Thymus (tissue), 11 donors: Measurements from ENCODE around the gene MPZL1. TPM values are rescaled to one million over a fixed set of nuclear protein-coding genes. Genes with fewer than 3 reads are reported as not detected.

ENCODE experiments used
- DNase-seq, 9 donors: peaks; one replicate each; pipeline ENCODE4 v3.0.0-alpha.2; 2013; ENCODE audit warnings: low spot score in 9 of 9, low read depth in 6 of 9, missing footprints in 1 of 9
- H3K27ac ChIP-seq, 2 donors: one replicate each; pipeline ENCODE4 v1.5.1; 2013; ENCODE audit warnings: control low read depth in 1 of 2, low read depth in 1 of 2, low read length in 1 of 2, mild to moderate bottlenecking in 1 of 2, moderate library complexity in 1 of 2
- H3K27me3 ChIP-seq, 2 donors: one replicate each; pipeline ENCODE4 v1.5.1; 2013; ENCODE audit warnings: low read length in 1 of 2; ENCODE audit not compliant: control insufficient read depth in 2 of 2, insufficient read depth in 1 of 2
- H3K36me3 ChIP-seq, 2 donors: one replicate each; pipeline ENCODE4 v1.5.1; 2013; ENCODE audit warnings: low read length in 1 of 2, mild to moderate bottlenecking in 1 of 2, moderate library complexity in 1 of 2; ENCODE audit not compliant: control insufficient read depth in 2 of 2, insufficient read depth in 2 of 2
- H3K4me1 ChIP-seq, 2 donors: one replicate each; pipeline ENCODE4 v1.5.1; 2013; ENCODE audit warnings: low read length in 2 of 2; ENCODE audit not compliant: control insufficient read depth in 2 of 2, insufficient read depth in 2 of 2
- H3K4me3 ChIP-seq, 2 donors: one replicate each; pipeline ENCODE4 v1.5.1; 2013; ENCODE audit warnings: low read length in 2 of 2, control low read depth in 1 of 2, mild to moderate bottlenecking in 1 of 2
- H3K9me3 ChIP-seq, 2 donors: one replicate each; pipeline ENCODE4 v1.5.1; 2013; ENCODE audit warnings: low read length in 1 of 2, mild to moderate bottlenecking in 1 of 2; ENCODE audit not compliant: control insufficient read depth in 2 of 2, insufficient read depth in 1 of 2
- WGBS: extraction: QIAGEN DNeasy Blood & Tissue Kit; methylation state at CpG from one replicate; pipeline ENCODE4 v1.1.7; 2013; 5-methylcytosine and 5-hydroxymethylcytosine counted together
- polyA plus RNA-seq: library from polyadenylated mRNA; stranded (reverse); fragments of 200-250 nt; gene quantifications from one replicate; pipeline ENCODE4 v1.2.3, GENCODE V29; 2013
- total RNA-seq: library from RNA; stranded (reverse); fragments of 120-200 nt; gene quantifications from one replicate; pipeline ENCODE4 v1.2.4, GENCODE V29; 2013
- donor health status: healthy.

MPZL1 gene
- total and polyA plus RNA-seq, 2 donors: 23.4 to 26.0 TPM

DNA sequence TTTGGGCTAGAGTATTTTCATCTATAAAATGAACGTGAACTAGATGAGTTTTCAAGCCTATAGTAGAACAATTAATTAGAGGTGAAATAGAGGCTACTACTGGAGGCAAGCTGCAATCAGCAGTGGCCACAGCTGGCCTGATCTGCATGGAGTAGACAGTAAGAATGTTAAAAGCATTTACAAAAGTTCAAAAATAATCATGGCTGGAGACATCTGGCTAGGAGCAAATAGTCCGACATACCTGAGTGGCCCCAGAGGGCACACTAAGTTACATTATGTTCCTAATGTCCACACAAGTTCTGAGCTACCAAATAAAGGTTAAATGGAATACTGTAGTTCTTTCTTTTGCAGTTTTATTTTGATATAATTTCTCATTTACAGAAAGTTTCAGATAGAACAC is 28.0 kb downstream of the MPZL1 start:
- Histone ChIP-seq H3K36me3 (no peaks in the 10 kb centered on the region), H3K4me3 (no peak overlapping the region), H3K4me1 (peaks cover 2 to 10% of the 10 kb centered on the region in 2 donors), H3K9me3 (no peaks in the 10 kb centered on the region), H3K27ac (no peak overlapping the region), H3K27me3 (no peaks in the 10 kb centered on the region)
- WGBS: 95% methylated on average over 2 of the region's 2 CpGs
- DNase-seq: no peak

DNA sequence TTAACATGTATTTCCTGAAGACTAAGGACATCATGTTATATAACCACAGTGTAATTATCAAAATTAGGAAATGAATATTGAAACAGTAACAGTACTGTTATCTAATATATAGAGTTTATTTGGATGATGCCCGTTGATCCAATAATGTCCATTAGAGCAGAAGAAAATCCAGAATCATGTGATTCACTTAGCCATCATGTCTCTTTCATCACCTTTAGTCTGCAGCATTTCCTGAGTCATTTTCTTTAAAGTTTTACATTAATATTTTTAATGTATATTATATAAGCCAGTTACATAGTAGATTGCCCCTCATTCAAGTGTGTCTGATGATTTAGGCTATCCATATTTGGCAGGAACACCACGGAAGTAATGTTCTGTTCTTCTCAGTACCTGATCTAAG is 28.9 kb downstream of the MPZL1 start:
- H3K36me3 ChIP-seq: no peaks in the 10 kb centered on the region
- WGBS: 99% methylated on average over 2 of the region's 2 CpGs

DNA sequence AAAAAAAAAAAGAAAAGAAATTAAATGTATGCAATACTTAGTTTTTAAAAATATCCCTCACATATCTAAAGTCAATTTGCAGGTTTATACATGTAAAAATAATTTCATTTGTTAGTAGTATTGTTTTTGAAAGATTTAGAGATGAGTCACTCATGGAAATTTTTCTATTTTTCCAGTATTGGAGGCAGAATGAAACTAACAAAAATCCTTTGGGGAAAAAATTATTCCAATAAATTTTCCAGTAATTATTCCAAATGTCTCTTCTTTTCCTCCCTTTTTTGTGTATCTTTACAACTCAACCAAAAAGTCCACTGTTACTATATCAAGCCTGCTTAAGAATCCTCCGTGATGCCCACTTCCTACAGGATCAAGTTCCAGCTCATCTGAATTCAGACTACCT is 29.9 kb downstream of the MPZL1 start:
- H3K27ac ChIP-seq: no peak overlapping the region
- peaks cover 2 to 10% of the 10 kb centered on the region in 2 donors for H3K4me1 ChIP-seq
- H3K4me3 ChIP-seq: no peak overlapping the region
- no peaks in the 10 kb centered on the region for H3K36me3 ChIP-seq
- 96% methylated on average over 1 of the region's 1 CpG for WGBS
- no peaks in the 10 kb centered on the region for H3K27me3 ChIP-seq
- no peaks in the 10 kb centered on the region for H3K9me3 ChIP-seq
- DNase-seq: no peak

More for the DNA sequence above, 28.9 kb downstream of the MPZL1 start:
- Histone ChIP-seq H3K27ac (no peak overlapping the region), H3K4me3 (no peak overlapping the region), H3K4me1 (peaks cover 2 to 10% of the 10 kb centered on the region in 2 donors), H3K9me3 (no peaks in the 10 kb centered on the region), H3K27me3 (no peaks in the 10 kb centered on the region)
- no peak for DNase-seq

DNA sequence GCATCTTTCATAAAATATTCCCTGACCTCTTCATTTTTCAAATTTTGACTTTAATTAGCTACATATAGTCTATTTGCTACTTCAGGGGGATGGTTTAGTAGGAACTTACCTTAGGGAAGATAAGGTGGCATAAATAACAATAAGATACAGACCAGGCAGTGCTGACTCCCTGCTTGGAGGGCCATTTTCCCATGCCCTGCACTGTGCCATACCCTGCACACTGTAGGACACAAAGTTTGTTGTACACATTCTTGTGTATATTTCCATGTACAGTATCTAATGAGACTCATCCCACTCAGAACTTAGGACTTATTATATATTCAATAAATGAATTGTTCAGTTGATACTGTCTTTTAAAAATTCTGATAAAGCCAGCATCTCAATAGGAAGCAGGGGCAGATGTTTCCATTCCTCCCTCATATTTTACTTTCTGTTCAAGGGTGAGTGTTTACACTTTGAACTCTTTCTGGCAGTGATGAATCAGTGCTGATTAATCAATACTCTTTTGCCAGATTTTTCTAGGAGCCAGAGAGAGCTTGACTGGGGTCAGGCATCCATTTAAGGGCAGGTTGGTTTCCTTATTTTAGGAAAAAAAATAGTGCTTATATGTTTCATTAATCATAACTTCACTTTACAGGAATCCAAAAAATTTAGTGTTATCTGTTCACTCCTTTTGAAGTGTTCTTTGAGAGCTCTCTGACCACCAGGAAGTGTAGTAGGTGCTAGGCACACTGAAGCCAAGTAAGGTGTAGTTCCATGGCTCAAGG is 30.6 kb downstream of the MPZL1 start:
- H3K27ac ChIP-seq: peak overlapping the region; percentile 50 to 66
- H3K4me1 ChIP-seq: peaks cover 2 to 13% of the 10 kb centered on the region in 2 donors
- DNase-seq: peak in 1 of 9 donors; percentile 4
- H3K36me3 ChIP-seq: no peaks in the 10 kb centered on the region
- no peak overlapping the region for H3K4me3 ChIP-seq
- H3K9me3 ChIP-seq: no peaks in the 10 kb centered on the region
- H3K27me3 ChIP-seq: no peaks in the 10 kb centered on the region

DNA sequence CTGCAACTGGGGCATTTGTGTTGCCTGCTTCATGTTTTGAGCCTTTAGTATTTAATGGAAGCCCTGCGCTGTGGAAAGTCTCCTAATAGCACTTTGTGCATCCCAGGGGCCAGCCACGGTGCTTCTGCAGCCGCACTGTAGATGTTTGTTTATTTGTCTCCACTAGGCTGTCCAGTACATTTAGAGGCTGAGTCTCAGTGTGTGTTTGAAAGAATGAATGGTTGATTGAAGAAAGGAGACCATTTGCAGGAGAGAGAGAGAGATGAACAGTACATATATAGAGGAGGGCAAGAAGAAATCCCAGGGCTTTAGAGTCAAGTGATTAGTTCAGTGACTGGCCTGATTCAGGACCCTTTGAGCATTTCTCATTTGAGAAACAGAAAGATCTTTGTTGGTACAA is 33.9 kb downstream of the MPZL1 start:
- Histone ChIP-seq H3K27ac (no peak overlapping the region), H3K36me3 (no peaks in the 10 kb centered on the region), H3K4me1 (peaks cover 2 to 13% of the 10 kb centered on the region in 2 donors), H3K9me3 (no peaks in the 10 kb centered on the region), H3K4me3 (no peak overlapping the region), H3K27me3 (no peaks in the 10 kb centered on the region)
- no peak for DNase-seq
- 93% methylated on average over 3 of the region's 3 CpGs for WGBS

DNA sequence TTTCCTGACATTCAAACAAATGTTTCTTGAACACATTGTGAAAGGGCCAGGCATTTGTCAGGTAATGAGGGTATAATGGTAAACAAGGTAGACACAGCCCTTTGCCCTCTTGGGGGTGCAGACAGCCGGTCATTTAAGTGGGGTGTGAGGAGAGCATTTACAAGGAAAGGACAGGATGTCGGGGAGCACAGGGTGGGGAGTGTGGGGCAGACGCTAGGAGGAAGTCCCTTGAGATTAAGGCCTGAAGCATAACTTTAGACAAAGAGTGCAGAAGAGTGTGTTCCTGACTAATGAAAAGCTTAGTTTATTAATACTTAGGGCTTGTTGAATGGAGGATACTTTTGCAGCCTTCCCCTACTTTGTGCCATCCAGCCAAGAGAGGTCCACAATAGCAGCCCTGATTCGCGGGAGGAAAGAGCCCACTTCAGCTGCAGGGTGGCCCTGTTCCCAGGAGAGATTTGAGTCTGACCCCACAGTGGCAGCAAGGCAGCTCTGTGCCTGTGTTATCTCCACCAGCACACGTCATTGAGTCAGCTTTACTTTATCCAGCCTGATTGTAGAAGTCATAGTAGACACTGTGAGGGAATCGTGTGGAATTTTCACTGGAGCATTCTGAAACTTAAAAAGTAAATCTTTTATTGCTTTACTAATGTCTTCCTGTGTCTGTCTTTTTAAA is 35.1 kb downstream of the MPZL1 start:
- H3K4me3 ChIP-seq: no peak overlapping the region
- H3K36me3 ChIP-seq: no peaks in the 10 kb centered on the region
- no peak for DNase-seq
- 88% methylated on average over 7 of the region's 7 CpGs for WGBS
- peaks cover 9 to 22% of the 10 kb centered on the region in 2 donors for H3K4me1 ChIP-seq
- no peaks in the 10 kb centered on the region for H3K9me3 ChIP-seq
- no peak overlapping the region for H3K27ac ChIP-seq
- no peaks in the 10 kb centered on the region for H3K27me3 ChIP-seq

DNA sequence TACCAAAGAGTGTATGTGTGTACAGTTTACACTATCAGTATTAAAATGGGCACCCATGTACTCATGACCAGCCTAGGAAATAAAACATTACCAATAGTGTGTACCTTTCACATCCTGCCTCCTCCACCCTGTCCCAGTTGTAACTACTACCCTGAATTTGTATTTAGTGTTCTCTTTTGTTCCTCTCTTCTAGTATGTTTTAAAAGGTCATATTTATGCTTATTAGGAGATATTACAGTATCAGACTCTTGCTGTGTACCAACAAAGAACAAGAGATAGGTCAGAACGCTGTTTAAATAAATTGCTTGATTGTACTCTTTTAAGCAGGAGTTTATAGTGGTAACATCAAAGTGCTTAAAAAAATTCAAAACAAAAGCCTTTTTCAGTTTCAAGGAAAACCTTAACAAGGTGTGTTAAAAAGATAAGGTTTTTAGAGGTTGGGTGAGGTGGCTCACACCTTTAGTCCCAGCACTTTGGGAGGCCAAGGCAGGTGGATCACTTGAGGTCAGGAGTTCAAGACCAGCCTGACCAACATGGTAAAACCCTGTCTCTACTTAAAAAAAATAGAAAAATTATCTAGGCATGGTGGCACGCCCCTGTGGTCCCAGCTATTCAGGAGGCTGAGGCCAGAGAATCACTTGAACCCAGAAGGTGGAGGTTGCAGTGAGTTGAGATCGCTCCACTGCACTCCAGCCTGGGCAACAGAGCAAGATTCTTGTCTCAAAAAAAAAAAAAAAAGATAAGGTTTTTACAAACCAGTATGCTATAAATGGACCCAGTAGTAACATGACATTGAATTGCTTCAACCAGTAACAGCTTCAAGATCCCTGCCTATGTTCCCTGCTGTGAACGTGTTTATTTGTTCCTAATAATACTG is 35.9 kb downstream of the MPZL1 start:
- Histone ChIP-seq H3K27me3 (no peaks in the 10 kb centered on the region), H3K4me3 (no peak overlapping the region), H3K9me3 (no peaks in the 10 kb centered on the region), H3K36me3 (no peaks in the 10 kb centered on the region), H3K4me1 (peaks cover 14 to 28% of the 10 kb centered on the region in 2 donors), H3K27ac (no peak overlapping the region)
- DNase-seq: no peak
- WGBS: 83% methylated on average over 4 of the region's 4 CpGs

DNA sequence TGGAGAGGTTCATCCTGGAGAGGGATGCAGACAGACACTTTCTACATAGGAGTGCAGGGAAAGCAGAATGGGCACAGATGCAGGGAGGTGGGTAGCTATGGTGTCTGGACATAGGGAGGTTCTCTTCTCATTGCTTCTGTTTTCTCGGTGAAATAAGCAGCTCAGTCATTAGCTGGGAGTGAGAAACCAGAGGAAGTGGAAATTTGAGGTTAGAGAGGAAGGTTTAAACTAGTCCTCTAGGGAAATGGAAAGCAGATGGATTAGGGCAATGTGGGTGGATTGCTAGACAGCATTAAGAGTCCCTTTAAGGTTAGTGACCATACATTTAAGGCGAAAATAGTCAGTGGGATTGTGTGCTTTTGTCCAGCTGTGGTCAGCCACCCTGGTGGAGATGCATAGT is 39.6 kb downstream of the MPZL1 start:
- 47% methylated on average over 2 of the region's 2 CpGs for WGBS
- no peaks in the 10 kb centered on the region for H3K27me3 ChIP-seq
- no peak overlapping the region for H3K4me3 ChIP-seq
- H3K4me1 ChIP-seq: peaks cover 17 to 27% of the 10 kb centered on the region in 2 donors
- H3K27ac ChIP-seq: peak overlapping the region in 1 of 2 donors; percentile 61
- peaks cover 0 to 3% of the 10 kb centered on the region in 2 donors for H3K36me3 ChIP-seq
- H3K9me3 ChIP-seq: no peaks in the 10 kb centered on the region
- peak in 1 of 9 donors; percentile 25 for DNase-seq
